DND-41 (cell line): ENCODE results near the gene TFEC.

ENCODE experiments used
- ATAC-seq: fragments of 200-7000 bp; cut with Tn5 transposase; 3 replicates; pipeline ENCODE4 v1.9.1; 2021; ENCODE audit warnings: low read depth; ENCODE audit not compliant: insufficient read depth
- DNase-seq: peaks from one replicate; pipeline ENCODE4 v3.0.0-alpha.2; 2020
- H2AFZ ChIP-seq: 2 replicates; pipeline ENCODE4 v1.6.0; 2012; ENCODE audit warnings: low read depth, low read length
- H3K27ac ChIP-seq: 2 replicates; pipeline ENCODE4 v1.5.1; 2012; ENCODE audit warnings: low read length, inconsistent platforms
- H3K27me3 ChIP-seq: fragments of 200-600 bp; sonication (generic); 2 replicates; pipeline ENCODE4 v1.6.0; 2012; ENCODE audit warnings: low read length, mild to moderate bottlenecking, inconsistent platforms; ENCODE audit not compliant: insufficient read depth, poor library complexity
- H3K36me3 ChIP-seq: 2 replicates; pipeline ENCODE4 v1.5.1; 2012; ENCODE audit warnings: low read length, inconsistent platforms; ENCODE audit not compliant: insufficient read depth
- H3K4me1 ChIP-seq: 2 replicates; pipeline ENCODE4 v1.5.1; 2012; ENCODE audit warnings: mild to moderate bottlenecking, low read length; ENCODE audit not compliant: insufficient read depth
- H3K4me2 ChIP-seq: 2 replicates; pipeline ENCODE4 v1.6.0; 2012; ENCODE audit warnings: mild to moderate bottlenecking, moderate library complexity, low read length, inconsistent platforms; ENCODE audit not compliant: insufficient read depth
- H3K4me3 ChIP-seq, 2 experiments: fragments of 200-600 bp in 1 of 2; shearing (Covaris generic) in 1 of 2; 2 replicates each; pipeline ENCODE4 v1.5.1; 2012 to 2016; ENCODE audit warnings: inconsistent platforms in 2 of 2, low read length in 2 of 2, mild to moderate bottlenecking in 2 of 2, low read depth in 1 of 2, moderate library complexity in 1 of 2
- H3K79me2 ChIP-seq: 2 replicates; pipeline ENCODE4 v1.6.0; 2012; ENCODE audit warnings: low read length, inconsistent platforms; ENCODE audit not compliant: insufficient read depth
- H3K9ac ChIP-seq: 2 replicates; pipeline ENCODE4 v1.6.0; 2012; ENCODE audit warnings: low read depth, mild to moderate bottlenecking, inconsistent platforms, low read length, moderate library complexity
- H3K9me3 ChIP-seq: 2 replicates; pipeline ENCODE4 v1.5.1; 2012; ENCODE audit warnings: low read length, moderate library complexity, mild to moderate bottlenecking, inconsistent platforms; ENCODE audit not compliant: insufficient read depth, severe bottlenecking
- H4K20me1 ChIP-seq: 2 replicates; pipeline ENCODE4 v1.6.0; 2012; ENCODE audit warnings: low read length; ENCODE audit not compliant: insufficient read depth
- CTCF ChIP-seq: IDR thresholded peaks from 2 replicates; pipeline ENCODE4 v1.5.1; 2012; ENCODE audit warnings: borderline replicate concordance, low read length, moderate library complexity, mild to moderate bottlenecking; ENCODE audit not compliant: poor library complexity, severe bottlenecking; ENCODE audit errors: extremely low read depth
- EZH2 ChIP-seq: IDR thresholded peaks from 3 replicates; pipeline ENCODE4 v1.6.1; 2012; ENCODE audit warnings: borderline replicate concordance, low read depth, mild to moderate bottlenecking, moderate library complexity, low read length, inconsistent platforms; ENCODE audit not compliant: severe bottlenecking

TFEC gene

GRCh38 chr7:115971506-115971905, 59.1 kb downstream of the TFEC start:
- Histone ChIP-seq H3K9ac (no peak overlapping the region), H3K4me3 (no peak overlapping the region), H3K9me3 (no peaks in the 10 kb centered on the region), H3K79me2 (no peaks in the 10 kb centered on the region), H3K27me3 (no peaks in the 10 kb centered on the region), H3K36me3 (no peaks in the 10 kb centered on the region), H4K20me1 (no peaks in the 10 kb centered on the region), H2AFZ (no peak overlapping the region), H3K4me2 (no peak overlapping the region), H3K4me1 (no peaks in the 10 kb centered on the region), H3K27ac (no peak overlapping the region)
- DNase-seq, result no peak
- no peak for ATAC-seq
- TF ChIP-seq EZH2 (no peak), CTCF (no peak)

- H3K4me2 ChIP-seq, result no peak overlapping the region
- H3K27ac ChIP-seq, result no peak overlapping the region
- H2AFZ ChIP-seq, result no peak overlapping the region
- no peak for DNase-seq
- no peaks in the 10 kb centered on the region for H4K20me1 ChIP-seq
- no peak for ATAC-seq
- TF ChIP-seq CTCF, result no peak
- TF ChIP-seq EZH2, result no peak
- no peaks in the 10 kb centered on the region for H3K27me3 ChIP-seq
- H3K9ac ChIP-seq, result no peak overlapping the region
- H3K36me3 ChIP-seq, result no peaks in the 10 kb centered on the region
- no peak overlapping the region for H3K4me3 ChIP-seq
- no peaks in the 10 kb centered on the region for H3K9me3 ChIP-seq
- no peaks in the 10 kb centered on the region for H3K79me2 ChIP-seq
- H3K4me1 ChIP-seq, result no peaks in the 10 kb centered on the region
Measured at GRCh38 chr7:115968596-115968995, 62.0 kb downstream of the TFEC start.

GRCh38 chr7:115968171-115968570, 62.4 kb downstream of the TFEC start:
- DNase-seq, result no peak
- H3K36me3 ChIP-seq, result no peaks in the 10 kb centered on the region
- H3K9ac ChIP-seq, result no peak overlapping the region
- ATAC-seq, result no peak
- H3K4me1 ChIP-seq, result no peaks in the 10 kb centered on the region
- no peak overlapping the region for H3K4me2 ChIP-seq
- no peak overlapping the region for H2AFZ ChIP-seq
- no peaks in the 10 kb centered on the region for H4K20me1 ChIP-seq
- no peaks in the 10 kb centered on the region for H3K79me2 ChIP-seq
- no peak overlapping the region for H3K27ac ChIP-seq
- no peaks in the 10 kb centered on the region for H3K9me3 ChIP-seq
- H3K27me3 ChIP-seq, result no peaks in the 10 kb centered on the region
- TF ChIP-seq CTCF (no peak), EZH2 (no peak)
- H3K4me3 ChIP-seq, result no peak overlapping the region
